Adrenal gland (tissue), 12 donors: ENCODE results near the gene MAN1A1. TPM values are rescaled to one million over a fixed set of nuclear protein-coding genes. Genes with fewer than 3 reads are reported as not detected.

Experiments
- DNase-seq, 7 donors: peaks; one replicate each; pipeline ENCODE4 v3.0.0-alpha.2; 2019 to 2020
- H3K27ac ChIP-seq, 5 donors: fragments of 200-600 bp; sonication (generic) in 4 of 5; 1 replicate in 3 of 5; 2 replicates in 2 of 5; pipeline versions ENCODE4 v1.5.1 to v1.8.0; 2016 to 2020; ENCODE audit warnings: mild to moderate bottlenecking in 1 of 5
- H3K27me3 ChIP-seq: fragments of 200-600 bp; 2 replicates; pipeline ENCODE4 v1.8.0; 2021
- H3K36me3 ChIP-seq, 2 donors: fragments of 200-600 bp; replicated peaks in 1 of 2; 1 replicate in 1 of 2; 2 replicates in 1 of 2; pipeline versions ENCODE4 v1.5.1 to v1.8.0; 2018 to 2022
- H3K4me1 ChIP-seq, 2 donors: fragments of 200-600 bp; replicated peaks in 1 of 2; 1 replicate in 1 of 2; 2 replicates in 1 of 2; pipeline versions ENCODE4 v1.5.1 to v1.8.0; 2018 to 2021
- H3K4me3 ChIP-seq, 4 donors: fragments of 200-600 bp; sonication (generic) in 3 of 4; one replicate each; pipeline ENCODE4 v1.5.1; 2016 to 2018
- H3K9me3 ChIP-seq, 3 donors: fragments of 200-600 bp; sonication (generic) in 1 of 3; replicated peaks in 1 of 3; 1 replicate in 2 of 3; 2 replicates in 1 of 3; pipeline versions ENCODE4 v1.5.1 to v1.8.0; 2016 to 2021
- POLR2A ChIP-seq, 2 donors: fragments of 450-650 bp; IDR thresholded peaks; one replicate each; pipeline ENCODE4 v1.6.1; 2017; ENCODE audit warnings: antibody characterized with exemption in 2 of 2, mild to moderate bottlenecking in 2 of 2, moderate library complexity in 1 of 2
- WGBS, 4 donors: extraction: QIAGEN DNeasy Blood & Tissue Kit in 2 of 4; methylation state at CpG; one replicate each; pipeline versions ENCODE4 v1.1.5 to v1.1.7; 2013 to 2017; 5-methylcytosine and 5-hydroxymethylcytosine counted together
- intact Hi-C, 2 donors: fragments of 100-400 bp; cut with DNase I; formaldehyde crosslinking; loops; one replicate each; pipeline versions ENCODE4 v1.14.1 to v1.15.0; 2022 to 2023
- polyA plus RNA-seq, 3 donors: library from polyadenylated mRNA; stranded (reverse); fragments of 200-250 nt in 2 of 3; fragments of 350-450 nt in 1 of 3; fragmentation: Illumina TruSeq in 1 of 3; extraction: RNeasy Lipid Tissue Mini Kit (QIAGEN cat#74804) in 1 of 3; gene quantifications; one replicate each; pipeline ENCODE4 v1.2.3, GENCODE V29; 2013 to 2014
- total RNA-seq, 9 donors: library from RNA; depleted of rRNA in 4 of 9; stranded (reverse); fragments of >200 nt in 4 of 9; fragments of 120-200 nt in 1 of 9; fragmentation: NEBNext Ultra II Directional in 1 of 9; extraction: Animal tissue kit (Norgen Biotek cat#: 25700) in 1 of 9; gene quantifications; one replicate each; pipeline versions ENCODE4 v1.1.0 to v1.2.4, GENCODE V29; 2013 to 2023
- TF ChIP-seq, protein P1 (sequence below), 6 experiments: fragments of 450-650 bp in 4 of 6; fragments of 200-600 bp in 2 of 6; sonication (generic) in 1 of 6; IDR thresholded peaks; 1 replicate in 5 of 6; 2 replicates in 1 of 6; pipeline versions ENCODE4 v1.5.1 to v1.8.0; 2016 to 2021; ENCODE audit warnings: antibody characterized with exemption in 6 of 6, mild to moderate bottlenecking in 2 of 6, moderate library complexity in 1 of 6
- donor health status: healthy with polysubstance abuse.
- donor health status: Bipolar disorder and iron deficiency.
- donor health status: DM: yes; HTN: yes; CAD: no.
- donor health status: DM: no; HTN: no; CAD: no.
- donor health status: DM: no; HTN: no; CAD: no.
- donor health status: DM: yes; HTN: yes; CAD: no.

MAN1A1 gene
- total and polyA plus RNA-seq, 12 donors = 11.1 to 178 (median 108) TPM

DNA sequence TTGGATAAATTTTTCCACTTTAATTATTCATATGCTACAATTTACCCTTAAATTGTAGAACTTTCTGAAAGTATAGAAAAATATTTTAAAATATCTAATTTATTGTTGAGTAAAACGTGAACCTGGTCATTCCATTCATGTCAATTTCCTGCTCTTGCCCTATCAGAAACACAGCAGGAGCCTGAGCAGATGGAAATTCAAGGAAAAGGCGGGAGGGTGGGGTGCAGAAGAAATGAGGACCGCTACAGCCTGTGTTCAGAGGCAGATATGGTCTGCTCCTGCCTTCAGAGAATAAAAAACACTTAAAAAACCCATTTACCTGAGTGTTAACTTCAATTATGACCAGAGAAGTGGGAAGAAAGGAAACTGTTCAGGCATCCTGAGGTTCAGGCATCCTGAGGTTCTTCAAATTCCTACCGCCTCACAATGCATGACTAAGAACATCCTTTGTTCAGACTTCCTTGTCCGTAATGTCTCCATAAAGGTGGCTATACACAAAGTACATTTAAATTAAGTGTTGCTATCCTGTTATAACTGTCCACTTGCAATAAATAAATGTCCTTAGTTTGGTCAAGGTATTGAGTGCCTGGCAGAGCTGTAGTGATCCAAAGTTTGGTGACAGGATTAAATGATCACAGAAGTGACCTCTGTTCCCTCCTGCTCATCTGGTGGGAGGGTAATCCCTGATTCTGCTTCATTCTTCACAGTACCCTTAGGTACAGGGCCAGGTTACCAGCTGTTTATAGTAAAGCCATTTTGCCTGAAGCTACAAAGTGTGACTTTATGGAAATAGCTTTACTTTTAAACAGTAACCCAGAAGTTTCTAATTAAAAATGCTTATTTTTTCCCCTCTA, 109.1 kb downstream of the MAN1A1 start:
- Histone ChIP-seq H3K27ac (peak overlapping the region in 1 of 5 donors; percentile 21), H3K4me1 (peaks cover 0 to 11% of the 10 kb centered on the region in 2 donors), H3K27me3 (no peaks in the 10 kb centered on the region), H3K36me3 (no peaks in the 10 kb centered on the region), H3K9me3 (no peaks in the 10 kb centered on the region), H3K4me3 (no peak overlapping the region)
- intact Hi-C loops = no loop called here
- DNase-seq = no peak
- TF ChIP-seq, protein P1, sequence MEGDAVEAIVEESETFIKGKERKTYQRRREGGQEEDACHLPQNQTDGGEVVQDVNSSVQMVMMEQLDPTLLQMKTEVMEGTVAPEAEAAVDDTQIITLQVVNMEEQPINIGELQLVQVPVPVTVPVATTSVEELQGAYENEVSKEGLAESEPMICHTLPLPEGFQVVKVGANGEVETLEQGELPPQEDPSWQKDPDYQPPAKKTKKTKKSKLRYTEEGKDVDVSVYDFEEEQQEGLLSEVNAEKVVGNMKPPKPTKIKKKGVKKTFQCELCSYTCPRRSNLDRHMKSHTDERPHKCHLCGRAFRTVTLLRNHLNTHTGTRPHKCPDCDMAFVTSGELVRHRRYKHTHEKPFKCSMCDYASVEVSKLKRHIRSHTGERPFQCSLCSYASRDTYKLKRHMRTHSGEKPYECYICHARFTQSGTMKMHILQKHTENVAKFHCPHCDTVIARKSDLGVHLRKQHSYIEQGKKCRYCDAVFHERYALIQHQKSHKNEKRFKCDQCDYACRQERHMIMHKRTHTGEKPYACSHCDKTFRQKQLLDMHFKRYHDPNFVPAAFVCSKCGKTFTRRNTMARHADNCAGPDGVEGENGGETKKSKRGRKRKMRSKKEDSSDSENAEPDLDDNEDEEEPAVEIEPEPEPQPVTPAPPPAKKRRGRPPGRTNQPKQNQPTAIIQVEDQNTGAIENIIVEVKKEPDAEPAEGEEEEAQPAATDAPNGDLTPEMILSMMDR (IDR thresholded peaks at IDR 0.05) = no peak
- 89 to 98% (median 92%) methylated on average over 5 of the region's 5 CpGs for WGBS, 4 donors

DNA sequence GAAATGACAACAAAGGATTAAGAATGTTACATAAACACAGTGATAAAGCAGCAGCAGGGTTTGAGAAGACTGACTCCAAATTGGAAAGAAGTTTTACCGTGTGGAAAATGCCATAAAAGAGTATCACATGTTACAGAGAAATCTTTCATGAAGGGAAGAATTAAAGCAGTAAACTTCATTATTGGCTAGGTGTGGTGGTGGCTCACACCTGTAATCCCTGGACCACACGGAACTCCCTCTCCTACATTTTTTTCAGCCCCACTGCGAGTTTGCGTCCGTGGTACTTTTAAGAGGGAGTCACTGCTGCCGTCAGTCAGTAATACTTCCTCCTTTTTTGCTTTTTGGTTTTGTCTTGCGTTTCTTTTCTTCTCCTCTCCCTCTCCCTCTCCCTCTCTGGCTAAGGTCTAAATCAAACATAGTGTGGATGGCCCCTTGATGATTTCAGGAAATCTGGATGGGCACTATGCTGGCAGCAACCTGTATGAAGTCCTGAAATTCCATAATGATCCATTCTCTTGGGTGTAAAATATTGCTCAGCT, 112.3 kb downstream of the MAN1A1 start:
- Histone ChIP-seq H3K36me3 (no peaks in the 10 kb centered on the region), H3K9me3 (no peaks in the 10 kb centered on the region), H3K4me1 (peaks cover 0 to 11% of the 10 kb centered on the region in 2 donors), H3K4me3 (no peak overlapping the region), H3K27ac (no peak overlapping the region), H3K27me3 (no peaks in the 10 kb centered on the region)
- 84 to 95% (median 89%) methylated on average over 7 of the region's 7 CpGs for WGBS, 4 donors
- TF ChIP-seq, protein P1 (IDR thresholded peaks at IDR 0.05) = no peak
- TF ChIP-seq POLR2A (IDR thresholded peaks at IDR 0.05) = no peak
- no peak for DNase-seq
- intact Hi-C loops = no loop called here

DNA sequence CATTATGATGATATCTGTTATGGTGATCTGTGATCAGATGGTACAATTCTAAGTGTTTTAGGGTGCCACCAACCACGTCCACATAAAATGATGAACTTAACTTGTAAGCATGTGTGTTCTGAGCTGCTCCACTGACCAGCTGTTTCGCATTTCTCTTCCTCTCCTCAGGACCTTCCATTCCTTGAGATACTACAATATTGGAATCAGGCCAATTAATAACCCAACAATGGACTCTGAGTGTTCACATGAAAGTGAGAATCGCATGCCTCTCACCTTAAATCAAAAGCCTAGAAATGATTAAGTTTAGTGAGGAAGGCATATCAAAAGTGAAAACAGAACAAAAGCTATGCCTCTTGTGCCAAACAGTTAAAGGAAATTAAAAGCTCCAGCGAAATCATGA, 114.6 kb downstream of the MAN1A1 start:
- no peak for TF ChIP-seq POLR2A (IDR thresholded peaks at IDR 0.05)
- TF ChIP-seq, protein P1 (IDR thresholded peaks at IDR 0.05) = no peak
- Histone ChIP-seq H3K36me3 (no peaks in the 10 kb centered on the region), H3K4me1 (no peaks in the 10 kb centered on the region), H3K9me3 (no peaks in the 10 kb centered on the region), H3K27ac (no peak overlapping the region), H3K4me3 (no peak overlapping the region), H3K27me3 (no peaks in the 10 kb centered on the region)
- WGBS, 4 donors = 96 to 99% (median 97%) methylated on average over 4 of the region's 4 CpGs
- no peak for DNase-seq
- intact Hi-C loops = no loop called here

DNA sequence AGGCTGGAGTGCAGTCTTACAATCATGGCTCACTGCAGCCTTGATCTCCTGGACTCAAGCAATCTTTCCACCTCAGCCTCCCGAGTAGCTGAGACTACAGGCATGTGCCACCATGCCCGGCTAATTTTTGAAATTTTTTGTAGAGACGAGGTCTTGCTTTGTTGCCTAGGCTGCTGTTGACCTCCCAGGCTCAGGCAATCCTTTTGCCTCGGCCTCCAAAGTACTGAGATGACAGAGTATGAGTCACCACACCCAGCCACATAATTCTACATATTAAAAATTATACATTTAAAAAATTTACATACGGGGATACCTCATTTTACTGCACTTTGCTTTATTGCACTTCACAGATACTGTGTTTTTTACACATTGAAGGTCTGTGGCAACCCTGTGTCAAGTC, 115.1 kb downstream of the MAN1A1 start:
- H3K27ac ChIP-seq = no peak overlapping the region
- no peak overlapping the region for H3K4me3 ChIP-seq
- WGBS, 4 donors = 90 to 98% (median 95%) methylated on average over 5 of the region's 5 CpGs
- TF ChIP-seq, protein P1 (IDR thresholded peaks at IDR 0.05) = no peak
- no peak for TF ChIP-seq POLR2A (IDR thresholded peaks at IDR 0.05)
- H3K36me3 ChIP-seq = no peaks in the 10 kb centered on the region
- no peaks in the 10 kb centered on the region for H3K27me3 ChIP-seq
- intact Hi-C loops = no loop called here
- H3K4me1 ChIP-seq = no peaks in the 10 kb centered on the region
- DNase-seq = no peak
- H3K9me3 ChIP-seq = no peaks in the 10 kb centered on the region
